ENCODE results near the gene BMP10.

The BMP10 gene

GRCh38 chr2:68827666-68828065 is 43.5 kb downstream of the BMP10 start:
- H3K4me3 ChIP-seq (ENCODE audit: low read depth, low read length) = no peak overlapping the region
- TF ChIP-seq, protein P1, sequence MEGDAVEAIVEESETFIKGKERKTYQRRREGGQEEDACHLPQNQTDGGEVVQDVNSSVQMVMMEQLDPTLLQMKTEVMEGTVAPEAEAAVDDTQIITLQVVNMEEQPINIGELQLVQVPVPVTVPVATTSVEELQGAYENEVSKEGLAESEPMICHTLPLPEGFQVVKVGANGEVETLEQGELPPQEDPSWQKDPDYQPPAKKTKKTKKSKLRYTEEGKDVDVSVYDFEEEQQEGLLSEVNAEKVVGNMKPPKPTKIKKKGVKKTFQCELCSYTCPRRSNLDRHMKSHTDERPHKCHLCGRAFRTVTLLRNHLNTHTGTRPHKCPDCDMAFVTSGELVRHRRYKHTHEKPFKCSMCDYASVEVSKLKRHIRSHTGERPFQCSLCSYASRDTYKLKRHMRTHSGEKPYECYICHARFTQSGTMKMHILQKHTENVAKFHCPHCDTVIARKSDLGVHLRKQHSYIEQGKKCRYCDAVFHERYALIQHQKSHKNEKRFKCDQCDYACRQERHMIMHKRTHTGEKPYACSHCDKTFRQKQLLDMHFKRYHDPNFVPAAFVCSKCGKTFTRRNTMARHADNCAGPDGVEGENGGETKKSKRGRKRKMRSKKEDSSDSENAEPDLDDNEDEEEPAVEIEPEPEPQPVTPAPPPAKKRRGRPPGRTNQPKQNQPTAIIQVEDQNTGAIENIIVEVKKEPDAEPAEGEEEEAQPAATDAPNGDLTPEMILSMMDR (IDR thresholded peaks at IDR 0.05; ENCODE audit: control insufficient read depth, extremely low read depth, insufficient read depth) = no peak
- no peak for DNase-seq (ENCODE audit: low read depth)

GRCh38 chr2:68825866-68826265 is 45.3 kb downstream of the BMP10 start:
- no peak for DNase-seq (ENCODE audit: low read depth)
- no peak overlapping the region for H3K4me3 ChIP-seq (ENCODE audit: low read depth, low read length)
- TF ChIP-seq, protein P1 (IDR thresholded peaks at IDR 0.05; ENCODE audit: control insufficient read depth, extremely low read depth, insufficient read depth) = no peak

- TF ChIP-seq, protein P1 (IDR thresholded peaks at IDR 0.05; ENCODE audit: control insufficient read depth, extremely low read depth, insufficient read depth) = no peak
- DNase-seq (ENCODE audit: low read depth) = no peak
- H3K4me3 ChIP-seq (ENCODE audit: low read depth, low read length) = no peak overlapping the region
Observed at GRCh38 chr2:68824831-68825230, 46.4 kb downstream of the BMP10 start.

- TF ChIP-seq, protein P1 (IDR thresholded peaks at IDR 0.05; ENCODE audit: control insufficient read depth, extremely low read depth, insufficient read depth) = no peak
- no peak for DNase-seq (ENCODE audit: low read depth)
- no peak overlapping the region for H3K4me3 ChIP-seq (ENCODE audit: low read depth, low read length)
Observed at GRCh38 chr2:68822207-68822872, 48.9 kb downstream of the BMP10 start.

GRCh38 chr2:68819556-68819955 is 51.6 kb downstream of the BMP10 start:
- TF ChIP-seq, protein P1 (IDR thresholded peaks at IDR 0.05; ENCODE audit: control insufficient read depth, extremely low read depth, insufficient read depth) = no peak
- DNase-seq (ENCODE audit: low read depth) = no peak
- no peak overlapping the region for H3K4me3 ChIP-seq (ENCODE audit: low read depth, low read length)

- H3K4me3 ChIP-seq (ENCODE audit: low read depth, low read length) = no peak overlapping the region
- no peak for DNase-seq (ENCODE audit: low read depth)
- TF ChIP-seq, protein P1 (IDR thresholded peaks at IDR 0.05; ENCODE audit: control insufficient read depth, extremely low read depth, insufficient read depth) = no peak
Observed at GRCh38 chr2:68817306-68817705, 53.9 kb downstream of the BMP10 start.
